Measurements from ENCODE around the gene RGS13. TPM values are rescaled to one million over a fixed set of nuclear protein-coding genes. Genes with fewer than 3 reads are reported as not detected.

The RGS13 gene
- total RNA-seq, 6 donors from 2014 or later: 0.20 to 4.9 (median 2.1) TPM; not detected in 1

DNA sequence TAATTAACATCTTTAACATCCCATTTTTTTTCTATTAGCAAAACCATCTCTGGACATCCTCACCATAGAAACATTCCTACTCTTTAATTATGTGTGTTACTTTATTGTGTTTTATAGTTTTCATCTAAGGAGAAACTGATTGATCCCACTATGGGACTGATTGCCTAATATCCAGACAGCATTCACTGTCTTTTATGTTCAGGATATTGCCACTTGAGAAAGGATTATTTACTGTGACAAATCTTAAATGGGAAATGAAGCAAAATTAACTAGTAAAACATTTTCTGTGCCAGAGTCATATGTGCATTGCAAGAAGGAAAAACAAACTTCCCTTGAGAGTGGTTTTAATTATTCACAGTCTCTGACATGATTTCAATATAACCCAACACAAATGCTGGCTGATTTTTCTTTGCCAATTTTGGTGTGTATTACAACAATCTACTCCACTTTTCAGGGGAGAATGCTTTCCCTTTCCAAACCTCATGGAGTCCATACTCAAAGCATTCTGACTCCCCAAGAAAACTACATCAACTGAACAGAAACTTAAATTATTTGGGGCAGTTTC is 15.8 kb upstream of the RGS13 start:
- TF ChIP-seq POLR2A (IDR thresholded peaks at IDR 0.05): no peak
- TF ChIP-seq, protein P1, sequence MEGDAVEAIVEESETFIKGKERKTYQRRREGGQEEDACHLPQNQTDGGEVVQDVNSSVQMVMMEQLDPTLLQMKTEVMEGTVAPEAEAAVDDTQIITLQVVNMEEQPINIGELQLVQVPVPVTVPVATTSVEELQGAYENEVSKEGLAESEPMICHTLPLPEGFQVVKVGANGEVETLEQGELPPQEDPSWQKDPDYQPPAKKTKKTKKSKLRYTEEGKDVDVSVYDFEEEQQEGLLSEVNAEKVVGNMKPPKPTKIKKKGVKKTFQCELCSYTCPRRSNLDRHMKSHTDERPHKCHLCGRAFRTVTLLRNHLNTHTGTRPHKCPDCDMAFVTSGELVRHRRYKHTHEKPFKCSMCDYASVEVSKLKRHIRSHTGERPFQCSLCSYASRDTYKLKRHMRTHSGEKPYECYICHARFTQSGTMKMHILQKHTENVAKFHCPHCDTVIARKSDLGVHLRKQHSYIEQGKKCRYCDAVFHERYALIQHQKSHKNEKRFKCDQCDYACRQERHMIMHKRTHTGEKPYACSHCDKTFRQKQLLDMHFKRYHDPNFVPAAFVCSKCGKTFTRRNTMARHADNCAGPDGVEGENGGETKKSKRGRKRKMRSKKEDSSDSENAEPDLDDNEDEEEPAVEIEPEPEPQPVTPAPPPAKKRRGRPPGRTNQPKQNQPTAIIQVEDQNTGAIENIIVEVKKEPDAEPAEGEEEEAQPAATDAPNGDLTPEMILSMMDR (IDR thresholded peaks at IDR 0.05): no peak
- TF ChIP-seq POLR2AphosphoS5 (IDR thresholded peaks at IDR 0.05): no peak
- TF ChIP-seq EP300 (IDR thresholded peaks at IDR 0.05): no peak
- ATAC-seq (ENCODE audit: low FRiP score in 2 of 2): no peak
- Histone ChIP-seq H3K27ac (no peak overlapping the region), H3K4me1 (no peaks in the 10 kb centered on the region), H3K9me3 (no peaks in the 10 kb centered on the region), H3K27me3 (no peaks in the 10 kb centered on the region), H3K36me3 (no peaks in the 10 kb centered on the region), H3K4me3 (no peak overlapping the region)
- no peak for DNase-seq

DNA sequence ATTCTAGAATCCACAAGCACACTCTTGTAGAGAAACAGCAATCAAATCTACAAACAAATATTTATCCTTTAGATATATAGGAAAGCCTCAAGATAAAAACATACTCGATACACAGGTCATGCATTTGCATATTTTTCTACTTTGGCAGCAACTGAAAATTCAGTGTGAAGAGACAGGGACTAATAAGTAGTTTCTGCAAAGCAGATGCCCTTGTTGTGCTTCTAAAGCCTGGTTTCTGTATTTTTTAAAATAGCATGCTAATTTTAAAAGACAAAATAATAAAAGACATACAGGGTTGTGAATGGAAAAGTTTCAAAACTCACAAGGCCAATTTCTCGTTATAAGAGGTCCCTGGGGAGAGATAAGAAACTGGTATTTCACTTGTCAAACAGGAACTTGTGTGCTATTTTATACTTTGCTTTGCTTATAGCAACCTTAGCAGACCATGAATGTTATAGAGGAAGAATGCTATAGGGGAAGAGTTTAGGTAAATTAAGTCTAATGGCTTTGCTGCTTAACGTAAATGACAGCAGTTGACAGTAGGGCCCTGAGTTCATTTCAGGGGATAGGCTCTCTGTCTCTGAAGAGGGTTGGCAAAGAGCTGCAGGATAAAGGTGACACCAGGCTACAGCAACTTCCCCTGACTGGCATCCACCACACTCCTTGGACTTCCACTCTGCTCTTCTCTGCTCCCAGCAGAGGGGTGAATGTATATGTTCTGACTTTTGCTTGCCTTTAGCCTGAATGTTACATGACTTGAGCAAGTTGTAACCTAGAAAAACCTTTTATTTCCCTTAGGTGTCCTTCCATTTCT is 9.4 kb upstream of the RGS13 start:
- Histone ChIP-seq H3K27ac (no peak overlapping the region), H3K36me3 (no peaks in the 10 kb centered on the region), H3K4me3 (no peak overlapping the region), H3K9me3 (no peaks in the 10 kb centered on the region), H3K27me3 (no peaks in the 10 kb centered on the region), H3K4me1 (no peaks in the 10 kb centered on the region)
- TF ChIP-seq EP300 (IDR thresholded peaks at IDR 0.05) (no peak), POLR2AphosphoS5 (IDR thresholded peaks at IDR 0.05) (no peak), POLR2A (IDR thresholded peaks at IDR 0.05) (no peak)
- TF ChIP-seq, protein P1 (IDR thresholded peaks at IDR 0.05): no peak
- ATAC-seq (ENCODE audit: low FRiP score in 2 of 2) (no peak), DNase-seq (no peak)
- 53 to 54% methylated on average over 3 of the region's 3 CpGs for WGBS, 2 donors

DNA sequence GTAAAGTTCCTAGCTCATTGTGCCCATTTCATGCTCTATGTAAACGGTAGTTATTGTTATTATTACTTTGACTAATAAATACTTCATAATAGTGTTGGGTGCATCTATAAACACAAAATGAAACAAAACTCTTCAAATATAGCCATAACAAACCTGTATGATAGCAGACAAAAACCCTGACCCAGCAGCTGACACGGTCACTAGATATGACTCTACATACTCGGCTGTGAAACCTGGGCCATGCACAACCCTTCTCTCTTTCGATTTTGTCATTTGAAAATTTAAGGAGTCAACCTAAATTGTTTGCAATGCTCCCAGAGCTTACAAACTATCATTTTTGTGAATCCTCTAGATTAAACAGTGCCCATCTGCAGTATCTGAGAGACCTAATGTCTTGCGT is 8.0 kb upstream of the RGS13 start:
- no peak for ATAC-seq (ENCODE audit: low FRiP score in 2 of 2)
- no peaks in the 10 kb centered on the region for H3K4me1 ChIP-seq
- DNase-seq: no peak
- no peaks in the 10 kb centered on the region for H3K9me3 ChIP-seq
- no peaks in the 10 kb centered on the region for H3K36me3 ChIP-seq
- no peak overlapping the region for H3K4me3 ChIP-seq
- 89% methylated on average over 5 of the region's 5 CpGs for WGBS, 2 donors
- H3K27ac ChIP-seq: no peak overlapping the region
- TF ChIP-seq POLR2A (IDR thresholded peaks at IDR 0.05): no peak
- TF ChIP-seq EP300 (IDR thresholded peaks at IDR 0.05): no peak
- TF ChIP-seq, protein P1 (IDR thresholded peaks at IDR 0.05): no peak
- TF ChIP-seq POLR2AphosphoS5 (IDR thresholded peaks at IDR 0.05): no peak
- H3K27me3 ChIP-seq: no peaks in the 10 kb centered on the region

DNA sequence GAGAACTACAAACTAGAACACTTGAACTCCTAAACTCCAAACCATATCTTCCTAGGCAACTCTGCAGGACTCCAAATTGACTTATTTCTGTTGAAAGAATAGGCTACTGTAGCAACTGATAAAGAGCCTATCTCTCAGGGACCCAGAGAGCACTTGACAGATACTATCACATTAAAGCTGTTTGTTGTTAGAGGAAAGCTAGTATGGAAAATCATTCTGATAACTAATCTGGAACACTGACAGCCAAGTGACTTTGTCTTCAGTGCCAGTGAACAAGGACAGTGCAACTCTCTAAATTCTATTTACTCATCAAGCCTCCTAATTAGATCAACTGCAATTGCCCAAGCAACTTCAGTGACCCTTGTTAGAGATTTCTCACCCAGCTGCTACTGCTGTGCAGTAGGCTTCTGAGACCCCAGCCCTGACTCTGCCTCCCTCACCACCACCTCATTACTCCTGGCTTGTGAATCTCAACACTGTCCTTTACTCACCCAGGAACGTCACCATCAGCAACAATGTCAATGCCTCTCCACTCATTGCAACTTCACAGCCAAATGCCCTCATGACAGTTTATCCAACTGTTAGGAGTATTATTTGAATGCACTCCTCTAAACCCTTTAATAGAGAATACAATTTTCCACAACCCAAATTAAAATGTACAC is 7.4 kb upstream of the RGS13 start:
- Histone ChIP-seq H3K4me1 (no peaks in the 10 kb centered on the region), H3K27me3 (no peaks in the 10 kb centered on the region), H3K4me3 (no peak overlapping the region), H3K36me3 (no peaks in the 10 kb centered on the region), H3K9me3 (no peaks in the 10 kb centered on the region), H3K27ac (no peak overlapping the region)
- TF ChIP-seq POLR2AphosphoS5 (IDR thresholded peaks at IDR 0.05) (no peak), EP300 (IDR thresholded peaks at IDR 0.05) (no peak), POLR2A (IDR thresholded peaks at IDR 0.05) (no peak)
- TF ChIP-seq, protein P1 (IDR thresholded peaks at IDR 0.05): no peak
- DNase-seq (no peak), ATAC-seq (ENCODE audit: low FRiP score in 2 of 2) (no peak)
- WGBS, 2 donors: 85 to 89% methylated on average over 1 of the region's 1 CpG

All from upper lobe of left lung (tissue), 6 donors.